NCI-H128 (cell line): Measurements from ENCODE around the gene CDHR1.
"Not testable (repeated sequence)": the region's sequence is repeated elsewhere in the genome, so short reads cannot be mapped to it uniquely, and the experiment has no call there.

ENCODE experiments used
- DNase-seq: peaks from one replicate; lab custom pipeline; 2025; ENCODE audit not compliant: unreplicated experiment; lab: John Stamatoyannopoulos, UW

The CDHR1 gene

DNA sequence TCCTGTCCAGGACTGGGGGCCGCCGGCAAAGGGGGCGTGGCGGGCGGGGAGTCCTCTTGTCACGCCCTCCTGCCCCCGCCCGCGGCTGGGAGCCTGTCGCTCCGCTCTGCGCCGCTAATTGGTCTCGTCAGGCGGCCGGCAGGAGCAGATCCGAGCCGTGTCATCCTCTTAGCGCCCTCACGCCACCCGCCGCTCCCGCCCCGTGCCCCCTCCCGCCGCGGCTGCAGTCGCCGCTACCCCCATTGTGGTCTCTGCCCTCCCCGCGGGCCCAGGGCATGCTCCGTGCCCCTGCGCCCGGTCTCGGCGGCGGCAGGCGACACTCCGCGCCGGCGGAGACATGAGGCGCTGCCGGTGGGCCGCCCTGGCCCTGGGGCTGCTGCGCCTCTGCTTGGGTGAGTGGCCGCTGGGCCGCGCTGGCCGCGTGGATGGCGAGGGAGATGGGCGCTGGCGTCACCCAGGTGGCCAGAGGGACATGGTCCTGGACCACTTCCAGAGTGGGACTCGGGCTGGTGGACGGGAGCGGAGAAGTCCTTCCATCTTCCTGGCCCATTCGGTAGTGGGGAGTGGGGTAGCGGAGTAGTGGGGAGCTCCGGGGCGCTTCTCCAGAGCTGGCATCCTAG, at the start of gene CDHR1:
Gene CDHR1 (plus strand): TSS at position 114 of the 620 bp plus-strand sequence. CDS start 224 bp downstream, at position 338.
- DNase-seq = no peak

- no peak for DNase-seq
These were observed 47.0 kb upstream of the CDHR1 start for GRCh38 chr10:84147347-84147746.

DNA sequence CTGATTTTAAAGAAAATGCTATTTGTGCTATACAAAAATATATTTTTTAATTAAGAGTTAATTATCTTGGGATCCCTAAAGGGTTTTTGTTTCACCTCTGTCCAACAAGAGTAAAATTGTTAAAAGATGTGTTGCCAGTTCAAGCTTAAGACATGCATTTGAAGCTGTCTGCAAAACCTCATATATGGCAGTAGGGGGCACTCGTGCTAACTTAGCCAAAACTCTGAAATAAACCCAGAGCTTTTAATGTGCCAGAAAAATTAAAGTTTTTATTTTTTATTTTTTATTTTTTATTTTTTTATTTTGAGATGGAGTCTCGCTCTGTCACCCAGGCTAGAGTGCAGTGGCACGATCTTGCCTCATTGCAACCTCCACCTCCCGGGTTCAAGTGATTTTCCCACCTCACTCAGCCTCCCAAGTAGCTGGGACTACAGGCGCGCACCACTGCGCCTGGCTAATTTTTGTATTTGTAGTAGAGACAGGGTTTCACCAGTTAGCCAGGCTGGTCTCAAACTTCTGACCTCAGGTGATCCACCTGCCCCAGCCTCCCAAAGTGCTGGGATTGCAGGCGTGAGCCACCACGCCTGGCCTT, 46.2 kb upstream of the CDHR1 start:
- not testable (repeated sequence) for DNase-seq

DNA sequence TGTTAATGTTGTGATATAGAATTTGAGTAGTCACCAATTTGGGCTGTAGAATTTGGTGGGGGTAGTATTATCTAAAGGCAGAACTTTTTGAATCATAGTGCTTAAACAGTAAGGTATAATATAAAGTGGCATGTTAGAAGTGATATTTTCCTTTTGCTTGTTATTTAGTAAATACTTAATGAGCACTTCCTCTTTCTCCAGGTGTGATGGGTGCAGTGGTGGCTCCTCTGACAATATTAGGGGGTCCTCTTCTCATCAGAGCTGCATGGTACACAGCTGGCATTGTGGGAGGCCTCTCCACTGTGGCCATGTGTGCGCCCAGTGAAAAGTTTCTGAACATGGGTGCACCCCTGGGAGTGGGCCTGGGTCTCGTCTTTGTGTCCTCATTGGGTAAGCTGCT, 44.5 kb upstream of the CDHR1 start:
- DNase-seq = no peak

DNA sequence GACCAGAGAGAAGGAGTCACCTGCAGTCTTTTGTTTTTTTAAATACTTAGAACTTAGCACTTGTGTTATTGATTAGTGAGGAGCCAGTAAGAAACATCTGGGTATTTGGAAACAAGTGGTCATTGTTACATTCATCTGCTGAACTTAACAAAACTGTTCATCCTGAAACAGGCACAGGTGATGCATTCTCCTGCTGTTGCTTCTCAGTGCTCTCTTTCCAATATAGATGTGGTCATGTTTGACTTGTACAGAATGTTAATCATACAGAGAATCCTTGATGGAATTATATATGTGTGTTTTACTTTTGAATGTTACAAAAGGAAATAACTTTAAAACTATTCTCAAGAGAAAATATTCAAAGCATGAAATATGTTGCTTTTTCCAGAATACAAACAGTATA, 41.6 kb upstream of the CDHR1 start:
- no peak for DNase-seq

DNA sequence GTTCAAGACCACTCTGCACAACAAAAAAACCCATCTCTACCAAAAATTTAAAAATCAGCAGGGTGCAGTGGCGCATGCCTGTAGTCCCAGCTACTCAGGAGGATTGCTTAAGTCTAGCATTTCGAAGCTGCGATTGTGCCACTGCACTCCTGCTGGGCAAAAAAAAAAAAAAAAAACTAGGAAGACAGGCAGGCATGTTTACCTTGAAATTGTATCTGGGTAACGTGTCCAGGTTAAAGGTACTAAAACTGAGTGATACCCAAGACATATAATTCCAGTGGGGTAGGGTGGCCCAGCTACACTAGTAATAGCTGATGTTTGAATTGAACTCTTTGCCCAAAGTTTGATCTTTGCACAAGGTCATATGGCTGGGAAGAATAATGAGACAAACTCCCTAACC, 38.8 kb upstream of the CDHR1 start:
- DNase-seq = no peak

GRCh38 chr10:84156009-84156408, 38.3 kb upstream of the CDHR1 start:
- no peak for DNase-seq

DNA sequence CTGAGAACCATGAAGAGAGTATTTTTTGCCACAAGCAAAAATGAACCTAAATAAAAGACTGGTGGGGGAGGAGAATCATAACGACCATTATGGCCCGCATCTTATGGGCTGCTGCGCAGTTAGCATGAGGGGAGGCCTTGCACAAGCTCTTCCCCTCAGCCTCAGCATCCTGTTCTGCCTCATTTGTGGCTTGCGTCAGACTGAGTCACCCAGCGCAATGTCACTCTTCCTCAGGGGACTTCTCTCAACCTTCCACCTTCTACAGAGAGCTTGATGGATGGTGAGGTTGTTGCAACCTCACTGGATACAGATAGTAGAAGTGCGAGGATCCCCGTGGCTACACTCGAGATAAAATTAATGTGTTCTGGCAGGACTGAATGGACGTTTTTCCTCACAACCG, 37.6 kb upstream of the CDHR1 start:
- no peak for DNase-seq

DNA sequence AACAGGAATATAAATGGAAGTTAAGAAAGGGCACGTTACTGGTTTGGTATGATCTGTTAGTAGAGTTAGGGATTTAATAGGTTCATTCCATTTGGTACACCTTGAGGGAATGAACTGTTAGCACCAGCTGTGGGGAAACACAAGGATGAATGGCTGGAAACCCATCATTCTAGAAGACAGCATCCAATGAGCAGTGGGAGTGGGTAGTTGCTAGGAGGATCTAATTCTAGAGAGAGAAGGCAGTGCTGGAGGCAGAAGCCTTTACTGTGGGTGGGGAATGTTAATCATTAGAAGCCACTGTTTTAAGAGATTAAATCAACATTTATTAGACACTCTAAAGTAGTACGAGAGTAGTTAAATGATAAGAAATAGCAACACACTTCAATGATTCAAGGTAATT, 36.3 kb upstream of the CDHR1 start:
- no peak for DNase-seq

- no peak for DNase-seq
These were observed 35.8 kb upstream of the CDHR1 start for GRCh38 chr10:84158550-84158949.

- DNase-seq = no peak
These were observed 35.2 kb upstream of the CDHR1 start for GRCh38 chr10:84159076-84159685.

DNA sequence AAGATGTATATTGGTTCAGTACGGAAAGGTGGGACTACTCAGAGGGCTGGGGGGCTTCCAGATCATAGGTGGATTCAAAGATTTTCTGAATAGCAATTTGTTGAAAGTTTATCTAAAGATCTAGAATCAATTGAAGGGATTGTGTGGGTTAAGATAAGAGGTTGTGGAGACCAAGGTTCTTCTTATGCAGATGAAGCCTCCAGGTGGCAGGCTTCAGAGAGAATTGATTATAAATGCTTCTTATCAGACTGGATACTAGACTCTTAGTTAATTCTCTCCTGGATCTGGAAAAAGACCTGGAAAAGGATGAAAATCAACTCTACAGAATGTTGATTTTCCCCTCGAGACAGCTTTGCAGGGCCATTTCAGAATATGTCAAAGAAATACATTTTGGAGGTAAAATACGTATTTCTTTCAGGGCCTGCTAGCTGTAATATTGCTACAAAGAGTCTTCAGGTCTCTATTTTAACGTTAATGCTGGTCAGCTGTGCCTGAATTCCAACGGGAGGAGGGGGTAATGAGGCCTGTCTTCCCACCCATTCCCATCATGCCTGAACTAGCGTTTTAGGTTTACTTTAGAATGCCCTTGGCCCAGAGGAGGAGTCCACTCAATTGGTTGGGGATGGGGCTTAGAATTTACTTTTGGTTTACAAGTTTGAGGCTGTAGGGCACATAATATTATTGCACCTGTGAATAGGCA, 33.5 kb upstream of the CDHR1 start:
- no peak for DNase-seq

- DNase-seq = no peak
These were observed 30.3 kb upstream of the CDHR1 start for GRCh38 chr10:84163996-84164395.

DNA sequence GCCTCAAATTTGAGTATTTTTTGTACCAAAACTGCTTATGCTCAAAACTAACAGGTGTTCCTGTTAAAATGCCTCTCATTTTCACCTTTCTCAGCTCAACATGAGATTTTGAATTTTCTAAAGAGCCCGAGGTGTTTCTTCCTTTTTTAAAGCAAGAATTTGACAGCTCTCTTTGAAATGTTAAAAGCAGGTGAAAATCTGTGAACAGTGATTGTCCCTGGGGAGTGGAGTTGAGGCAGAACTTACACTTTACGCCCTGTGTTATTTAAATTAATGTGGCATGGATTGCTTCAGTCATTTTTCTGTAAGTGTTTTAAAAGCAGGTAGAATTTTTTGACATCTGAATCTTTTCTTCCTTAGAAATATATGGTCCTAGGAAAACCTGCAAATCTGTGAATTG, 29.9 kb upstream of the CDHR1 start:
- DNase-seq = no peak

DNA sequence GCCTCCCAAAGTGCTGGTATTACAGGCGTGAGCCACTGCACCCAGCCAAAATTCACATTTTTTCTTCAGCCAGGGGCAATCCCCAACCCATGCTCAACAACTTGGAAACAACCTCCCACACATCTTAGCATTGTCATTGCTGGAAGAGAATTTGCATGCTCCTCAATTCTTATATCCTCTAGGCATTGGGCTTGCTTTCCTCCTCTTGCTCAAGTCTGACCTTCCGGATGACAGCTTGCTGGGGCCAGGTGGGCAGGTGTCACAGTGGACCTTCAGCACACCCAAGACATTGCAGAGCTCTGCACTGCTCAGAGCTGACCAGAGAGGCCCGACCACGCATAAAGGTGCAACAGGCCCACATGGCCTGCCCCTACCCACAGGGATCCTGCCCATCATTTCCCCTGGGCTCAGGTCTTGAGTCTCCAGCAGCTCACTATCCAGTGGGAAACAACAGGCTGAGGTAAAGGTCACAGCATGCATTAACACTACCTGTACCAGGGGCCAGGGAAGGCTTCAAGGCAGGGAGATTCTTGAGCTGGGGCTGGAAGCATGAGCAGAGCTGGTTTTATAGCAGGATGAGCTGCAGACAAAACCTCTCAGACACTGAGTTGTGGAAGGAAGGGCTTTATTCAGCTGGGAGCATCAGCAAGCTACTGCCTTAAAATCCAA, 27.6 kb upstream of the CDHR1 start:
- no peak for DNase-seq

- DNase-seq = not testable (repeated sequence)
These were observed 27.1 kb upstream of the CDHR1 start for GRCh38 chr10:84167289-84167653.

GRCh38 chr10:84168382-84168781, 26.0 kb upstream of the CDHR1 start:
- DNase-seq = not testable (repeated sequence)

GRCh38 chr10:84171237-84171636, 23.1 kb upstream of the CDHR1 start:
- not testable (repeated sequence) for DNase-seq

- not testable (repeated sequence) for DNase-seq
These were observed 22.5 kb upstream of the CDHR1 start for GRCh38 chr10:84171700-84172466.

DNA sequence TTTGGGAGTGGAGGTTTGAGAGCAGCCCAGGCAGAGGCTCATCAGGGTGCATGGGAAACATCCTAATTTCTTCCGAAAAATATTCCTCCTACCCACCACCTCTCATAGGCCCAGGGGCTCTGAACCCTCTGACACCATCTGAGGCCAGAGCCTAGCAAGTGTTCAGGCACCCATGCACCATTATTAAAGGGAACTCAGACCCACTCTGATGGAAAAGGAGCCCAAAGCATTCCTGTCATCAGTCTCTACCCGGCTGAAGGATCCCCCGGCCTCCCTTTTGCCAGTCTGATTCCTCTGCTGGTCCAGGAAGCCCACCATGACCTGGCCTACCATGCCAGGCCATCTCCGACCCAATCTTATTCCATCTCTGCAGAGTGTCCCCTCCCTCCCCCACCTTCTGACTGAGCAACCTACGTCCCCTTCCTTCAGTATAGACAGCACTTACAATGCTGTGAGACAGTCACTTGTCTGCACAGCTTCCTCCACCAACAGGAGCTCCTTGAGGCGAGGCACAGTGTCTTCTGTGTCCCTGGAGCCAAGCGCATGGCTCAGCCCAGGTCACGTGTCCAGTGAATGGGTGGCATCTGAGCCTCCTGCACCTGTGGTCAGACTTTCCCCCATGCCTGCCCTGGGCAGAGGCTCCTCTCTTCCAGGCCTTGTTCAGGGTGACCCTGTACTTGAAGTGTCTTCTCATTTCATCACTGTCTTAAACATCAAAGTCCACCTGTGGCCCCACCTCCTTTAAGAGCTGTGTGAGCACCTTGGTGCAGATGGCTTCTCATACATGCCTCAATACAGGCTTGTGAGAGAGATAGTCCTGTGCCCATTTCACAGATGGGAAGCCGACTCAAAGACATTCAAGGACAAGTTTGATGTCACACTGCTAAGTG, 21.6 kb upstream of the CDHR1 start:
- no peak for DNase-seq
